Activated CD8-positive, alpha-beta memory T cell treated with anti-CD3 and anti-CD28 coated beads for 48 hours (primary cell): Measurements from ENCODE around the gene LAMB1.

Experiments
- DNase-seq, 3 experiments: peaks; one replicate each; pipeline ENCODE4 v3.0.0-alpha.2; 2020; ENCODE audit warnings: low read depth in 2 of 3, low spot score in 2 of 3

Gene LAMB1

DNA sequence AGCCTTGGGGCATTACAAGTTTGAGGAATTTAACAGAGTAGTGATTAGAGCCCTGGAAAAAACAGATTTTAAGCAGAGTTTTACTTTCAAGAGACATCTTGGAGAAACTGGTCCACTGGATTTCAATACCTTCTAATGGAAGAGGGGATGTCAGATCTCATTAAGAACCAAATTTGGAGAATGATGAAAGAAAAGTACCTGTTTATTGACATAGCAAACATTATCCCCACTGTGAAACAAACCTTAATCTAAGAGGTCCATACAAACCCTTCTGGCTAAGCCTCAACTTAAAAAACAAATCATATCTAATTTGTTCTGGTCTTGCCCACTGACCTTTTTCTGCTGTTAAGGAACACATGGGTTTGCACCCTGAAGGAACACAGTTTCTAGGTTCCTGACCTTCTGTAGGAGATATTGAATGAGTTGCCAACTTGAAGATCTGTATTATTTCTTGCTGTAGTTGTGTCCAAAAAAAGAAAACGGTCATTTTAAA lies 53.5 kb downstream of the LAMB1 start:
- DNase-seq = no peak

DNA sequence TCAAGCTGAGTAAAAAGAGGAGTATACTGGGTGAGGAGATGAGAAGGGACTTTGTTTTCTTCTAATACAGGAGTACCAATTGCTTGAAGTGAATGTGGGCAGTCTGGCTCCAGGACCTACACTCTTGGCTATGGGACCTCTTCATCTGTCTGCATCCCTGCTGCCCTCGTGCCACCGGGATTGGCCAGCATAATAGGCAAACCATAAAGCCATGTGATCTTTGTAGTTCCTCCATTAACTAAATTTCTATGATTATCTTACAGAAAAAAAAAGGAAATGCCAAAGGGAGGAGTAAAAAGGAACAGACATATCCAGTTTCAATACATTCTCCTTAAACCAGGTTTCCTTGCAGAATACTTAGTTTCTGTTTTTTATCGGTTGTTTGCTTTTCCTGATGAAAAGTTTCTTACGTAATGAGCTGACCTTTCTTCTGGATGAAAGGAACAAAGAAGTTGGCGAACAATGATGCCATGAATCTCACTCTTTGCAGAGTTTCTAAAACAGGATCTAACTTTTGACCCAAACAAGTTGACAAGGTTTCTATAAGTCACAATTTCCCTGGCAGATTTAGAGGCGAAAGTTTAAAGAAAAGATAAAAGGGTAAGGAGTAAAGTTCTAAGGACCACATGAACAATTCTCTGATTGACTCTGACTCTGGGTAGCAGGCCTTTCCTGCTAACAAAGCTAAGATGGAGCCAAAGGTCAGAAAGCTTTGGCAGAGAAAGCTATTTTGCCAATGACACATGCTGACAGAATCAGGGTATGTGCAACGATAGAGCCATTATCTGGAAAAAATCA lies 54.1 kb downstream of the LAMB1 start:
- DNase-seq = no peak

DNA sequence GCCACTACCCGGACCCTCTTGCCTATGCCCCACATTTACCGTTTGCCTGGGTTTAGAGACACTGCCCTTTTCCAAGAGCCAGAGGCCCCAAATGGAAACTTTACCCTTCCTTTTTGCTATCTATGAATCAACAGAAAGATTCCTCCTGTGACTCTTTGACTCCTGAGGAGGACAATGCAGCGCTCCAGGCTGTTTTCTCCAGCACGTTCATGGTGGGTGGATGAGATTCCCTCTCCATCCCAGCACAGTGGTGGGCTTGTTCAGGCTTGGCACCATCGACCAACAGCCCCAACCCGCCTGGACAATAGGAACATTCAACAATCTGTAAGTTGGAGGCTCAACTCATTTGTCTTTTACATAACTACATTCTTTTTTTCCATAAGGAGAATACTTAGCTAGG lies 56.1 kb downstream of the LAMB1 start:
- no peak for DNase-seq

DNA sequence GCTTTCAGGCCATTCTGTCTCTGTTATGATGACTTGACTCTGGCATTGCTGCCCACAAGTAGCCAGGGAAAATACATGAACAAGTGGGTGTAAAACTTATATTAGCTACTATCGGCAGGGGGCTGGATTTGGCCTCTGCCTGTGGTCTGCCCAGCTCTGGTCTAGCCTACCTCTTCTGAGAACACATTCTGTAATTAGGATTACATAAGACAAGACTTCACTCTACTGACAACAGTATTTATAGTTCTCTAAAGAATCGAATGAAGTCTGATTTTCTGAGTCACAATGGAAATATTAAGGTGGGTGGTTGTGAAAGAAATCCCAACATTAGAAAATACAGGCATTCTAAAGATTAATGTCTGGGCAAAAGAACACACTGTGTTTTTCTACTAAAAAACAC lies 56.5 kb downstream of the LAMB1 start:
- DNase-seq = no peak

DNA sequence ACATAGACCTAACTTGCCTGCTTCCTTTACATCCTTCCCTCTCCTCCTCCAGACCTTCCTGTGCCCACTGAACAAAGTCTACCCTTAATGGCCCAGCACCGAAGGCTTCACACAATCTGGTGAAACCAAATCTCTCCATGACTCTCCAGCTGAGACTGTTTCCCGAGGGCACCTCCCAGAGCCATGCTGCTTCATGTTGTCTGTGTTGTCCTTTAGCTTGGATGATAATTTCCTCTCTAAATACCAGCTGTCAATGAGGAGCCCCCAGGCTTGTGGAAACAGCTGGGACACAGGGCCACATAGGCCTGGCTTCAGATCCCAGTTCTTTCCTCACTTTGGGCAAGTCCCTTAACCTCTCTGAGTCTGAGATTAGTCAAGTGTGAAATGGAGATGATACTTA lies 57.6 kb downstream of the LAMB1 start:
- DNase-seq = no peak

DNA sequence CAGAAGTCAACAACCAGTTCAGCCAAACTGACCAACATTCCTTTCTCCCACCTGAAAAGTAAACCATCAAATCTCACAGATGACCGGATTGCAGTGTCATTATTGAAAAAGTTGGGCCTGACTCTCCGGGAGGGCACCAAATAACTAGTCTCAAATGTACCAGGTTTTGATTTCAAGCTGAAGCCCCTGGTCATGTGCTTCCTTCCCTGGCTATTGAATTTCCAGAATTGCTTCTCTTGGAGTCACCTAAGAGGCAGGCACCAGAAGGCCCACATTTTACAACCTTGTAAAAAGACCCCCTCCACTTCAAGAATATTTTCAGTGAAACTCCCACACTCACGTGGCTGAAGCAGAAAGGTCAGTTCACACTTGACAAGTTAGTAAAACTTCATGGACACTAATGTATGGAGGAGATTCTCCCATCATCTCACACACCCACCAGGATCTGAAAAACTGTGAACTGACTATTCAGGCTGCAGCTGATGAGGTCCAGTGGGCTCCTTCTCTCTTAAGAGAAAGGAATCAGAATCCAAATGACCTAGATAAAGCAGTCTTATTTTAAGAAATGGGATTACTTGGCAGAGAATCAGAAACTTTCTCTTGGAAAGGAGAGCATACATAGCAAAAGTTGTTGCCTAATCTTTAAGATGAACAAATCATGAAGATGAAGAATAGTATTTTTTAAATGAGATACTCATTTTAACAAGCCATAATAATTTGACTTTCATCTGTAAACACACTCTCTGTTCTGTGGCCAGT lies 58.4 kb downstream of the LAMB1 start:
- DNase-seq = no peak

DNA sequence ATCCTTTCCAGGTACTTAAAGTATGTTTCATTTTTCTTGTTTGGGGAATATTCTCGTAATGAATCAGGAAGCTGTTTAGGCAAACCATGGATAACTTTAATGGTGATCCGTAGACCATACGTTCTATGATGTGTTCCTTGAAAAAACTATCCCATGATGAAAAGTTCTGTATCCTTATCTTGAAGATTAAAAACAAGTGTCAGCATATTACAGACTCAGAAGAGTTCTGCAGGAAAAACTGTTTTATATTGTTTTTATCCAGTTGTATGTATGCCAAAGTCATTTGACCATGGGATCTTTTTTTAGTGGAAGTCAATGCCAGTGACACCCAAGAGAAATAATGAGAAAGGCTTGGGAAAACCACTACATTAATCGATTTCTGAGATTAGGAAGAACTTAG lies 59.9 kb downstream of the LAMB1 start:
- no peak for DNase-seq

DNA sequence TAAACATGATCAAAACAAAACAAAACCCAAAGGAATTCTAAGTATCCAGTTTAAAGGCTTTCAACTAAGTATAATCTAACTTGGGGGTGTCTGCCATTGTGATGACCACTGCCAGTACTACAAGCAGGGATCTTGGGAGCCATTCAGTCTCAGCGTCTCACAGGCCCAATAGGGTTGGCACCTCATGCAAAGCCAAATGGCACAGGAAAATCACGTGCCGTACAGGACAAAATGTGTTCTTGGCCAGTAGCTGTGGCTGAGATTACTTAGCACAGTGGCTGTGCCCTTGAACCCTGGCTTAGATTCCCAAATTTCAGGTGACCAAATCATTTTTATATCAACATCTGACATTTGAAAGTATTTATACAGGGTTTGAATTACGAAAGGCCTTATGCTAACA lies 62.0 kb downstream of the LAMB1 start:
- no peak for DNase-seq

DNA sequence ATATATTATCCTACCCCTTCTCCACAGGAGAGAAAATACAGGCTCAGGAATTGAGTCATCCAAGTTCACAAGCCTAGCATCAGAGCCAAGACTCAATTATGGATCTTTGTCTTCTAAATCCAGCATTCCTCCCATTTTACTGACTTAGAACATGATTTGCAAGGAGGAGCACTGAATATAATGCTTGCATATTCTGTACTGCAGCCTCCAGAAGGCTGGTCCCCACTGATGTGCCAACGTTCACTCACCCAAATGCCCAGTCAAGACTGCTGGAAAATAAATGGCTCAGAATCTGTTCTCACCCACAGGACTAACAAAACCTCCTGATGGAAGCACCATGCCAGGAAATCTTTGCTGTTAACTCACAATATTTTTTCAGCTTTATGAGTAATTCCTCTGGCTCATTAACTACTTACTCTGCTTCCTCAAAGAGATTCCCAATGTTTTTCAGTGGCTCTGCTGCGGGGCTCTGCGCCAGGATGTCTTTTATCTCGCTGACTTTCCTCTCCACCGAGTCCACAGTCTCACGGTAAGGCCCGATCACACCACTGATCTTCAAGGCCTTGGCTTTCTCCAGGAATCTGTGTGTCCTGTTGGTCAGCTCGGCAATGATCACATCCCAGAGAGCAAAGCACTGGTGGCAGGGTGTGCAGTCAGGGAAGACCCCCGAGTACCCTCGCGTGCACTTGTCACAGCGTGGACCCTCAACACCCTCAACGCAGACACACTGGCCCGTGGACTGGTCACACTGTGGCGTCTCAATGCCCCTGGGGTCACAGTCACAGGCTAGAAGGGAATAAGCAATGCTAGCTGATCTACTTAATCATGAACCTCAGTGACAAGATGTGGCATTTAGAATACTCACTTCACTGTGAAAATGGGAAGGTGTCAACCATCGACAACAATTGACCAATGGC lies 63.1 kb downstream of the LAMB1 start:
- no peak for DNase-seq

DNA sequence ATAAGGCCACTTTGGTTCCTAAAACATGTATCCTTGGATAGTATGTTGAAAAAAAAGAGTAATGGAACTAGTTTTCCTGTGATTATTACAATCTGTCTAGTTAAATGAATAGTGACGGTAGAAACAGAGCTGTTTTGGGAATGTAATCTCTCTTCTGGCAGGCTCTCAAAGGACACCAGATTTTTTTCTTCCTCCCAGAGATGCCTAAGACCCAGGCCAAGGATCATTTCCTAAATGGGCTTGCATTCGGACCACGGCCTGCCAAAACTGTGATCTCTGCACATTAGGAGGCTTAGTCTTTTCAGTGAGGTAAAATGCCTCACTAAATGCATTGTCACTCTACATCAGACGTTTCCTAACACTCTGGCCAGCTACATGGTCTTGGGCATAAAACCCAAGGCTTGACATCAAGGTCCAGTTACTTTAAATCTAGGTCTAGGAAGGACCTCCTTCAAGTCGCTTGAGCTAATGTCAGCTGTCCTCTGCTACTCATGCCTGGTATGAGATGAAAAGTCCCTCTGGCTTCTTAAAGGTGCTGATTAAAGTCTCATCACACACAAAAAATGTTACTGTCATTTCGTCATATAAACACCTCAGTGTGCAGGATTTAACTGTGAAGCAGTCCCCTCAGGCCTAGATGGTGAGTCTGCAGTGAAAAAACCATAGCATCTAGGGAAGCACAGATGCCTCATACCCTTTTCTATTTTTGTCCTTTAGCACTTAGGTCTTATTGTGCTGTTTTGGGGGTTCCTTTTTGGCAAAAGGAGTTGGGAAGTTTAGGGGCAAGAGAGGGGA lies 64.3 kb downstream of the LAMB1 start:
- DNase-seq = no peak

DNA sequence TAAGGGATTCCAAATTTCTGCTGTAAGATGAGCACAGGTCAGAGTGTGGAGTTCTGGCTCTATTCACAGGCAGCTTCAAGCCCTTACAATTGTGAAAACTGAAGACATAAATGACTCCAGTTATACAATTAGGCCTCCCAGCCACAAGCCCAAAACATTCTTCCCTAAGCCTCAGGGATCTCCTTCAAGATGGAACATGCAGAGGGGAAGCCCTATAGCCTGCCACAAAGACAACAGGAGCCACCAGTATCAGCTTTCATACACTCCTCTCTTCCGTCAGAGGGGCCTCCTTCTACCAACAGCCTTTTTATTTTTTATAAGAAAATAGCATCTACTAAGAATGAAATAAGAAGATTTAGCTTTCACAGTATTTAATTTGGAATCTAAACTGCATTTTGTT lies 65.4 kb downstream of the LAMB1 start:
- DNase-seq = no peak

DNA sequence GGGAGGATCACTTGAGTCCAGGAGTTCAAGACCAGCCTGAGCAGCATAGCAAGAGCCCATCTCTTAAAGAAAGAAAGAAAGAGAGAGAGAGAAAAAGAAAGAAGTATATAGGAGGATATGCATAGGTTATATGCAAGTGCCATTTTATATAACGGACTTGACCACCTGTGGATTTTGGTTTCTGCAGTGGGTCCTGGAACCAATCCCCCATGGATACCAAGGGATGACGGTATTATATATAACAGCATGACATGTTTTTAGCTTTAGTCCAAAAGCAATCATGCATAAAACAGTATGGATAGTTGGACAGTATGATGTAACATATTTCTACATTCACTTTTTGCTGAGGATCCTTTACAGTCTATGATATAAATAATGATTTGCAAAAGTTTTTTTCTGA lies 66.6 kb downstream of the LAMB1 start:
- DNase-seq = no peak

DNA sequence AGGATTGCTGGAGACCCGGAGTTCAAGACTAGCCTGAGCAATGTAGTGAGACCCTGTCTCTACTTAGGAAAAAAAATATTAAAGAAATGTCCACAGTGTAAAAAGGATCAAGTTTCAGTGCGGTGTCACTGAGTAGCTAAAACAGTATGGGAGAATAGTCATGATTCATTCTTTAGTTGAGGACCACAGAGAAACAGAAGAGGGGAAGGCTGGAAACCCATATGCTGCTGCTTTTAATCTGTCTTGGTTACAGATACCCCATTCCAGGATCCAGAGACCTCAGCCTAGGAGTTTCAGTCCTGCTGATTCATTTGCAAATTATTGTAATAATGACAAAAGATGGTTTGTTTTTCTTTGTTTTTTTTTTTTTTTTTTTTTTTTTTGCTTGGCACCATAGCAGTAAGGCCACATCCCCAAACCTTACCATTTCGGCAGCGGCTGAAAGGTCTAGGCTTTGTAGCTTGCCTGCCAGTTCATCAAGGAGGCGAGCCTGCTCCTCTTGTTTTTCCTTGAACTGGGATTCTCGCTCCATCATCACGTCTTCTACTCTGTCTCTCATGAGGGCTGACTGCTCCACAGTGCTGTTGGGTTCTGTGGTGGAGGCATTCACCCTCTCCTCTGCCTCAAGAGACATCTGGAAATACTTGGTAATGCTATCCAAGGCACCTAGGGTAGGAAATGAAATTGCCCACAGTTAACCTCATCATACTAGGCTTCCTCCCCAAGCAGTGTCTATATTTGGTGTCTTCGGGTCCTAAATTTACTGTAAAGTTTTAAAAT lies 67.8 kb downstream of the LAMB1 start:
- no peak for DNase-seq

DNA sequence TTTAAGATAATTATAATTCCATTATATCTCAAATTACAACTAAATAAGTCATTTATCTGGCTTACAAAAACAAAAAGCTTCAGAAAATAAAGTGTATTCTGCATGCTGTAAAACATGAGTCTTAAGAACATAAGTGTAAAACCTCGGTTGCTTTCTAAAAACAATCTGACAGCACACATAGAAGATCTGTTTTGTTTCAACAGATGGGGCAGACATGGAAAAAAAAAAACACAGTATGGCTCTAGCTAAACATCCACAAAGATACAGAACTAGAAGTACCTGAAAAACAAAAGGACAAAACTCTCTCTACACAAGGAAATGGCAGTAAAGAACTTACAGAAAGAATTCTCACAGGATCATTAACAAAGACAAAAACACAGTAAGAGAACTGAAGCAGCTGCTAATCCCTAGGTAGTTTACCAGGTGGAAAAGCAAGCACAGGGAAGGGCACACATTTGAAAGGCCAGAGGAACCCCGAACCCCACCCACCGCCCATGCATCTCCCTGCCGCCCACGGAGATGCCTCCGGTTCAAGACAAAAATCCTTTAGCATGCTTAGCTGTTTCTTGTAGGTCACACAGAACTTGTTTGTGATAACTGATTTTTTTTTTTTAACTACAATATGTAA lies 69.5 kb downstream of the LAMB1 start:
- DNase-seq = no peak

DNA sequence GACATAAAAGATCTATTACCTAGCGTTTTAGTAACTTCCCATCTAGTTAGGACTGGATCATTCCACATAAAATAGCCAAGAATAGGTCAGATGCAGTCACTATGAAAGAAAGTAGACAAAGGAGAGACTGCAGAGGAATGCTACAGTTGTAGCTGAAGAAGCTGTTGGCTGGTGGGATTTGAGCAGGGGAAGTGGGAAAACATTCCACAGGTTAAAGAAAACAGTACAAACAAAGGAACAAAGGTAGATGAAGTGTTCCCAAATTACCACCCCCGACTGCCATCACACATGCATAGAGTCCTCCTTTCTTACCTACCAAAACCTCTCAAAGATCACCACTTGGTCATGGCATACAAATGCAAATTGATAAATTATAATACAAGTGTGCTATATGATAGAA lies 70.2 kb downstream of the LAMB1 start:
- DNase-seq = no peak

DNA sequence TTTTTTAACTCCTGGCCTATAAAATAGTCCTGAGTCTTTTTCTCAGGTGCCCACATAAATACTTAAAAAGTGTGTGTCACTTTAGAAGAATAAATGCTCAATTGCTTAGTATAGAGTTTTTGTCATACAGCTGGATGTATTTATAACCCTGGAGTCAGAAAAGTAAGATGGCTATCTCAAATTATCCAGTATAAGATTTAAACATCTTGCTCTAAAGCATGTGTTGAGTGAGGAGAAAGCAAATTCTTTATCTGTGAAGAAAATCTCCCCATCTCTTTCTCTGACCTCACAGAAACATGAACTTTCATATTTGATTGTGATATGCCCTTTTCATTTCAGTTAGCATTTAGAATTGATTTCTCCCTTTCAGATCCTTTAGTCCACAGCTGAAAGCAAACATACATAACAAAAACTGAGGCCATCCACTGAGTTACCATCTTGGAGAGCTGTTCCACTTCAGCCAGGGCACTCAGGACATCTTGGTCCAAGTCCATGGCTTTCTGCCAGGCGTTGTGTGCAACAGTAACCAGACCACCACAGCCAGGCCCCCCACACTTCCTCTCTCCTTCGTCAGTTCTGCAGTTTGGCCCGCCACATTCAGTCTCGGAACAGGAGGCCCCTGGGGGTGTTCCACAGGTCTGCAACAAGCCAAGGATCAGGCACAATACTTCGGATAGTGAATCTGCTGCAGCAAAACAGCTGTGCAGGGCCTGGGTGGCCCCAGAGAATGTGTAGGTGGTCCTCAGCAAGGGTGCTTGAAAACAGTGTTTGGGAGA lies 71.0 kb downstream of the LAMB1 start:
- DNase-seq = no peak

DNA sequence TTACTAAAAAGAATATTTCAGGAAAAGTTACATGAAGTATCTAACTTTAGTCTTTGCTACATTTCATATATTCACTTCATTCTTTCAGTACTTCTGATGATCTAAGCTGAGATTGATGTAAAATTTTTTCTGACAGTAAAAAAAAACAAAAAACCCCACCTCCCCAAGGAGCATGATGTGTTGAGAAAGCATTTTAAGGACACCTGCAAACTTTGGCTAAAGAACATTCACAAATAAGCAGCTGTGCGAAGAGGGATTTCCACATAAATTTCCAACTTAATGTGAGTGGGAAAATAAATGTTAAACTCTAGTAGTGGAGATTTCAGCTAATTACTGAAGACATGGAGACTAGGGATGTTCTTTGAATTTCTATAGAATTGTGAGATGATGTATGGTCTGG lies 76.5 kb downstream of the LAMB1 start:
- DNase-seq = no peak

DNA sequence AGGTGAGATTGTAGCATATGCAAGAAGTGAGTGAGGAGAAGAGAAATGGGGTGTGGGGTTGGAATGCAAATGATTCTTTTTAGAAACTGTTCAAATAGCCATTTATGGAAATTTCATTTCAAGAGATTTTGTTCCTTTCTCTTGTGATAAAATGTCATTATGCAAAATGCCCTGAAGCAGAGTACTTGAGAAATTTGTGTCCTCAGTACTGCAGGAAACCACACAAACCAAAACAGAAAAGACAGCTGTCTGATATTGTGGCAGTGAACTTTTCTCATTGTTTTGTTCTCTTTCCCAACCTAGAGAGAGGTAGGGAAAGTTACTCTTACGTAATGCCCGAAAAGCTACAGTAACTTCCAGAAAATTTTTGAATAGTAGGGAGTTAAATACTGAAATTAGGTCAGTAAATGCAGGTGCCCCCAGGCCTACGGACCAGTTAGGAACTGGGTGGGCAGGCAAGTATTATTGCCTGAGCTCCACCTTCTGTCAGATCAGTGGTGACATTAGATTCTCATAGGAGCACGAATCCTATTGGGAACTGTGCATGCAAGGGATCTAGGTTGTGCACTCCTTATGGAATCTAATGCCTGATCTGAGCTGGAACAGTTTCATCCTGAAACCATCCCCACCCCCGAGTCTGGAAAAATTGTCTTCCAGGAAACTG lies 78.0 kb downstream of the LAMB1 start:
- DNase-seq = no peak
